ENCODE measurements around the gene BHLHA15.

The BHLHA15 gene

GRCh38 chr7:98194186-98194585 lies 17.1 kb upstream of the BHLHA15 start:
- DNase-seq (ENCODE audit: low spot score): no peak
- no peak for TF ChIP-seq CTCF (IDR thresholded peaks at IDR 0.05)
- H3K27ac ChIP-seq: no peak overlapping the region
- H3K4me3 ChIP-seq: no peak overlapping the region

GRCh38 chr7:98194672-98195457 lies 16.4 kb upstream of the BHLHA15 start:
- DNase-seq (ENCODE audit: low spot score): peak; percentile 58
- TF ChIP-seq CTCF (IDR thresholded peaks at IDR 0.05): no peak
- Histone ChIP-seq H3K4me3 (no peak overlapping the region), H3K27ac (no peak overlapping the region)

- TF ChIP-seq CTCF (IDR thresholded peaks at IDR 0.05): no peak
- Histone ChIP-seq H3K27ac (no peak overlapping the region), H3K4me3 (no peak overlapping the region)
- no peak for DNase-seq (ENCODE audit: low spot score)
Measured at GRCh38 chr7:98196706-98197605, 14.3 kb upstream of the BHLHA15 start.

GRCh38 chr7:98199131-98199530 lies 12.1 kb upstream of the BHLHA15 start:
- H3K27ac ChIP-seq: no peak overlapping the region
- no peak for TF ChIP-seq CTCF (IDR thresholded peaks at IDR 0.05)
- no peak overlapping the region for H3K4me3 ChIP-seq
- no peak for DNase-seq (ENCODE audit: low spot score)

- Histone ChIP-seq H3K27ac (no peak overlapping the region), H3K4me3 (no peak overlapping the region)
- DNase-seq (ENCODE audit: low spot score): no peak
- TF ChIP-seq CTCF (IDR thresholded peaks at IDR 0.05): no peak
Measured at GRCh38 chr7:98200364-98200763, 10.9 kb upstream of the BHLHA15 start.

GRCh38 chr7:98202367-98203195 lies 8.7 kb upstream of the BHLHA15 start:
- TF ChIP-seq CTCF (IDR thresholded peaks at IDR 0.05): no peak
- Histone ChIP-seq H3K27ac (no peak overlapping the region), H3K4me3 (no peak overlapping the region)
- no peak for DNase-seq (ENCODE audit: low spot score)
